Esophagus muscularis mucosa (tissue), 4 donors: ENCODE results near the gene TMEM108.

ENCODE experiments used
- EP300 ChIP-seq: sonication (generic); formaldehyde crosslinking; IDR thresholded peaks from one replicate; pipeline ENCODE4 v1.6.1; 2017; ENCODE audit warnings: antibody characterized with exemption
- POLR2A ChIP-seq: fragments of 450-650 bp; IDR thresholded peaks from one replicate; pipeline ENCODE4 v1.6.1; 2017; ENCODE audit warnings: antibody characterized with exemption, moderate library complexity, mild to moderate bottlenecking, low read depth
- POLR2AphosphoS5 ChIP-seq, 2 donors: sonication (generic); formaldehyde crosslinking; IDR thresholded peaks; one replicate each; pipeline ENCODE4 v1.6.1; 2017; ENCODE audit warnings: antibody characterized with exemption in 2 of 2
- TF ChIP-seq, protein P1 (sequence below), 3 experiments: fragments of 200-600 bp in 2 of 3; fragments of 450-650 bp in 1 of 3; sonication (generic) in 2 of 3; IDR thresholded peaks; one replicate each; pipeline ENCODE4 v1.5.1; 2017 to 2019; ENCODE audit warnings: antibody characterized with exemption in 3 of 3, mild to moderate bottlenecking in 2 of 3, moderate library complexity in 1 of 3

DNA sequence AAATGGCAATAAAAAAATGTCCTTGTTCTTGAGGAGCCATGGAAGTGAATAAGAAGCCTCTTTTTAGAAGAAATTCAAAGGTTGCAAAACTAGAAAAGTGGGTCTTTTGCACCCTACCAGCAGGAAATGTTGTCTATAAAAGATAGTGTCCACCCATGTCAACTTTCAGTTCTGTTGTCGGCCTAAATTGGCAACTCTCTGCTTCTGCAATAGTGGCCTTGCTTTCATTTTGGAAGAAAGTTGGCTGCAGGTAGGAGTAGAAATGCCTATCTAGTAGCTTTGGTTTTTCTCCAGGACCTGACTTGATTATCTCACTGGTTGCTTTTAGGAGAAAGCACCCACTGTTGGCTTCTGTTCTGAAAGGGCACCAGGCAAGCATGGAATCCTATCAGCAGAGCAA is 85.4 kb downstream of the TMEM108 start:
- TF ChIP-seq POLR2A: no peak
- TF ChIP-seq, protein P1, sequence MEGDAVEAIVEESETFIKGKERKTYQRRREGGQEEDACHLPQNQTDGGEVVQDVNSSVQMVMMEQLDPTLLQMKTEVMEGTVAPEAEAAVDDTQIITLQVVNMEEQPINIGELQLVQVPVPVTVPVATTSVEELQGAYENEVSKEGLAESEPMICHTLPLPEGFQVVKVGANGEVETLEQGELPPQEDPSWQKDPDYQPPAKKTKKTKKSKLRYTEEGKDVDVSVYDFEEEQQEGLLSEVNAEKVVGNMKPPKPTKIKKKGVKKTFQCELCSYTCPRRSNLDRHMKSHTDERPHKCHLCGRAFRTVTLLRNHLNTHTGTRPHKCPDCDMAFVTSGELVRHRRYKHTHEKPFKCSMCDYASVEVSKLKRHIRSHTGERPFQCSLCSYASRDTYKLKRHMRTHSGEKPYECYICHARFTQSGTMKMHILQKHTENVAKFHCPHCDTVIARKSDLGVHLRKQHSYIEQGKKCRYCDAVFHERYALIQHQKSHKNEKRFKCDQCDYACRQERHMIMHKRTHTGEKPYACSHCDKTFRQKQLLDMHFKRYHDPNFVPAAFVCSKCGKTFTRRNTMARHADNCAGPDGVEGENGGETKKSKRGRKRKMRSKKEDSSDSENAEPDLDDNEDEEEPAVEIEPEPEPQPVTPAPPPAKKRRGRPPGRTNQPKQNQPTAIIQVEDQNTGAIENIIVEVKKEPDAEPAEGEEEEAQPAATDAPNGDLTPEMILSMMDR (IDR thresholded peaks at IDR 0.05): no peak
- no peak for TF ChIP-seq POLR2AphosphoS5 (IDR thresholded peaks at IDR 0.05)
- no peak for TF ChIP-seq EP300
